Measurements from ENCODE around the gene MSMO1. TPM values are rescaled to one million over a fixed set of nuclear protein-coding genes. Genes with fewer than 3 reads are reported as not detected.

The MSMO1 gene
- total RNA-seq, 1 donor from 2014 or later, result 7.3 TPM

- peak; percentile 76 for DNase-seq
- peaks cover 39% of the 10 kb centered on the region for H3K27me3 ChIP-seq (ENCODE audit: low read depth)
- peaks cover 15% of the 10 kb centered on the region for H3K9me3 ChIP-seq (replicated peaks)
- peak within 1 kb of the TSS; percentile 74 for H3K4me3 ChIP-seq
- intact Hi-C loops (cut with micrococcal nuclease), result loop anchor here (10.0 kb wide), 1 partner anchor 86 kb away; no protein-coding TSS in a partner anchor
- TF ChIP-seq CTCF (IDR thresholded peaks at IDR 0.05; ENCODE audit: borderline replicate concordance), result peak; percentile 66
- H3K27ac ChIP-seq (replicated peaks), result peak within 1 kb of the TSS; percentile 83
- H3K4me1 ChIP-seq, result peaks cover 22% of the 10 kb centered on the region
- no peaks in the 10 kb centered on the region for H3K36me3 ChIP-seq
Observed at GRCh38 chr4:165378745-165379677, 51.5 kb downstream of the MSMO1 start, which contains the start of gene CPE. Gene CPE (plus strand): TSS chr4:165379008. CDS start chr4:165379222, 214 bp downstream.

GRCh38 chr4:165379678-165380064 lies 52.2 kb downstream of the MSMO1 start:
- intact Hi-C loops (cut with micrococcal nuclease), result loop anchor here (10.0 kb wide), 1 partner anchor 85 kb away; no protein-coding TSS in a partner anchor
- TF ChIP-seq CTCF (IDR thresholded peaks at IDR 0.05; ENCODE audit: borderline replicate concordance), result no peak
- no peaks in the 10 kb centered on the region for H3K36me3 ChIP-seq
- DNase-seq, result peak; percentile 16
- H3K4me1 ChIP-seq, result peaks cover 22% of the 10 kb centered on the region
- peak overlapping the region; percentile 83 for H3K27ac ChIP-seq (replicated peaks)
- peaks cover 39% of the 10 kb centered on the region for H3K27me3 ChIP-seq (ENCODE audit: low read depth)
- peaks cover 9% of the 10 kb centered on the region for H3K9me3 ChIP-seq (replicated peaks)
- H3K4me3 ChIP-seq, result peak overlapping the region; percentile 74

GRCh38 chr4:165380805-165381204 lies 53.3 kb downstream of the MSMO1 start:
- Histone ChIP-seq H3K27me3 (ENCODE audit: low read depth) (peaks cover 33% of the 10 kb centered on the region), H3K27ac (replicated peaks) (no peak overlapping the region), H3K36me3 (no peaks in the 10 kb centered on the region), H3K4me3 (peak overlapping the region; percentile 74), H3K9me3 (replicated peaks) (no peaks in the 10 kb centered on the region), H3K4me1 (peaks cover 22% of the 10 kb centered on the region)
- no peak for DNase-seq
- TF ChIP-seq CTCF (IDR thresholded peaks at IDR 0.05; ENCODE audit: borderline replicate concordance), result no peak
- intact Hi-C loops (cut with micrococcal nuclease), result no loop called here

GRCh38 chr4:165381821-165382373 lies 54.4 kb downstream of the MSMO1 start:
- no peak overlapping the region for H3K27ac ChIP-seq (replicated peaks)
- H3K27me3 ChIP-seq (ENCODE audit: low read depth), result peaks cover 28% of the 10 kb centered on the region
- intact Hi-C loops (cut with micrococcal nuclease), result no loop called here

More at GRCh38 chr4:165381821-165382373, 54.4 kb downstream of the MSMO1 start:
- peaks cover 22% of the 10 kb centered on the region for H3K4me1 ChIP-seq
- TF ChIP-seq CTCF (IDR thresholded peaks at IDR 0.05; ENCODE audit: borderline replicate concordance), result no peak
- DNase-seq, result no peak
- no peaks in the 10 kb centered on the region for H3K9me3 ChIP-seq (replicated peaks)
- no peak overlapping the region for H3K4me3 ChIP-seq
- H3K36me3 ChIP-seq, result no peaks in the 10 kb centered on the region

All from left ventricle myocardium inferior (tissue), 1 donor.